ENCODE results near the gene HSD17B4. TPM values are rescaled to one million over a fixed set of nuclear protein-coding genes. Genes with fewer than 3 reads are reported as not detected.

Gene HSD17B4
- total RNA-seq (2016; rRNA removed; fragmentation: Illumina TruSeq; extraction: Trizol), result 399 and 508 TPM in 2 replicates
- 60.7 and 79.3 TPM in 2 replicates for total RNA-seq (2016; cell fraction: cytosol; rRNA removed; fragmentation: Illumina TruSeq; extraction: Trizol; ENCODE audit: low read depth)
- 397 and 512 TPM in 2 replicates for total RNA-seq (2016; cell fraction: insoluble cytoplasmic fraction; rRNA removed; fragmentation: Illumina TruSeq; extraction: Trizol)
- 102 and 119 TPM in 2 replicates for total RNA-seq (2016; cell fraction: membrane; rRNA removed; fragmentation: Illumina TruSeq; extraction: Trizol)
- 218 and 251 TPM in 2 replicates for total RNA-seq (2016; cell fraction: nucleus; rRNA removed; fragmentation: Illumina TruSeq; extraction: Trizol)
- polyA plus RNA-seq (2011; rRNA removed), result 163 and 178 TPM in 2 replicates
- 98.0 and 194 TPM in 2 replicates for polyA plus RNA-seq (2011; cell fraction: cytosol; rRNA removed)
- polyA plus RNA-seq (2011; cell fraction: nucleus; rRNA removed), result 119 and 175 TPM in 2 replicates
- 153 and 212 TPM in 2 replicates for polyA plus RNA-seq (2012)
- polyA plus RNA-seq (2016; cell fraction: cytosol; fragmentation: Illumina TruSeq; extraction: Trizol; ENCODE audit: low read depth), result 35.4 and 40.3 TPM in 2 replicates
- polyA plus RNA-seq (2016; cell fraction: insoluble cytoplasmic fraction; fragmentation: Illumina TruSeq; extraction: Trizol; ENCODE audit: low read depth), result 332 and 336 TPM in 2 replicates
- 57.1 and 67.7 TPM in 2 replicates for polyA plus RNA-seq (2016; cell fraction: membrane; fragmentation: Illumina TruSeq; extraction: Trizol; ENCODE audit: low read depth)
- 221 and 269 TPM in 2 replicates for polyA plus RNA-seq (2016; cell fraction: nucleus; fragmentation: Illumina TruSeq; extraction: Trizol; ENCODE audit: insufficient read depth, low read depth)
- polyA minus RNA-seq (2011; rRNA and poly(A)+ RNA removed; ENCODE audit: low replicate concordance), result 271 and 288 TPM in 2 replicates
- 117 and 147 TPM in 2 replicates for polyA minus RNA-seq (2011; cell fraction: cytosol; rRNA and poly(A)+ RNA removed)
- polyA minus RNA-seq (2011; cell fraction: nucleus; rRNA and poly(A)+ RNA removed), result 131 and 184 TPM in 2 replicates
- percentile 89 among the genes with signal in this experiment for Bru-seq, nascent RNA
- BruChase-seq, experiment 1, labeled RNA remaining after a 6-hour chase, result percentile 78 among the genes with signal in this experiment
- percentile 83 among the genes with signal in this experiment for BruChase-seq, experiment 2, labeled RNA remaining after a 2-hour chase
- long read RNA-seq, experiment 1, transcript HSD17B4-201 (24 exons, 2,685 nt), result major isoform, 70 of 134 reads
- long read RNA-seq, experiment 1, partial matches to known transcripts, result 22 of 134 reads
- long read RNA-seq, experiment 1, other reads (novel, unspliced or antisense), result 38 of 134 reads
- long read RNA-seq, experiment 2, transcript HSD17B4-201 (24 exons, 2,685 nt), result major isoform, 30 of 110 reads
- long read RNA-seq, experiment 2, partial matches to known transcripts, result 35 of 110 reads
- long read RNA-seq, experiment 2, other reads (novel, unspliced or antisense), result 37 of 110 reads

GRCh38 chr5:119452373-119453039 is at the start of gene HSD17B4:
HSD17B4 (plus strand) TSS chr5:119452497; CDS start chr5:119452576, 79 bp downstream.
- Histone ChIP-seq H3K9ac (ENCODE audit: insufficient read depth, low read depth, low read length) (peak within 1 kb of the TSS; percentile 99), H3K4me2 (ENCODE audit: low read depth, low read length) (peak within 1 kb of the TSS; percentile 81), H3K4me1 (ENCODE audit: insufficient read depth, low read length) (peaks cover 31% of the 10 kb centered on the region), H4K20me1 (ENCODE audit: insufficient read depth, low read length) (0 out of 2 replicates have a peak, but pooled peaks cover 3% of the 10 kb centered on the region), H3K79me2 (ENCODE audit: insufficient read depth, low read length) (peaks cover 34% of the 10 kb centered on the region), H3K36me3 (replicated peaks in 1 of 2; ENCODE audit: control insufficient read depth in 1 of 2, insufficient read depth in 2 of 2, low read length in 2 of 2) (0 out of 5 replicates have a peak, but pooled peaks cover 0 to 6% of the 10 kb centered on the region in 2 experiments), H3K27ac (ENCODE audit: extremely low read length, insufficient read depth, low read length) (peak within 1 kb of the TSS; percentile 100), H2AFZ (ENCODE audit: low read length) (peak within 1 kb of the TSS; percentile 67), H3K27me3 (ENCODE audit: control insufficient read depth in 1 of 2, insufficient read depth in 2 of 2, low read length in 2 of 2) (no peaks in the 10 kb centered on the region; a peak in 1 of 5 replicates), H3K9me3 (ENCODE audit: low read length) (no peaks in the 10 kb centered on the region), H3K4me3 (replicated peaks in 1 of 3; ENCODE audit: insufficient read depth in 1 of 3, low read depth in 2 of 3, low read length in 3 of 3) (peak within 1 kb of the TSS; percentile 89 to 98 (median 97))
- DNase-seq (ENCODE audit: low spot score) (peak; percentile 90), FAIRE-seq (peak; percentile 55), ATAC-seq (peak; percentile 94)
- 5% methylated on average over 9 of the region's 42 CpGs for WGBS (ENCODE audit: low lambda C conversion rate)
- in situ Hi-C loops (cut with HindIII; ENCODE audit: extremely low pct_ligation_motif_present, low pct_unique_long_range_greater_than_20kb), result loop anchor here (25.0 kb wide), 1 partner anchor 285 kb away; no protein-coding TSS in a partner anchor
- intact Hi-C loops (cut with micrococcal nuclease; ENCODE audit: unreplicated experiment), result loop anchor here (2.0 kb wide), 1 partner anchor 14 kb away; no protein-coding TSS in a partner anchor
- POLR2A ChIA-PET, result interaction anchor here (0.9 to 2.7 kb wide), 5 partner anchors 10 to 465 kb away, joined by 3 to 25 read pairs (median 3); partner anchors contain the start of gene DTWD2
- CTCF ChIA-PET (ENCODE audit: low intra/inter-chr PET ratio, low total read pairs), result no interaction called here
- BruUV-seq (replicated peaks), result TSS peak; percentile 93
- 0 out of 2 replicates have a peak, but pooled peaks have one; percentile 61 for TF ChIP-seq ZNF556 (CRISPR knock-in tag; IDR thresholded peaks at IDR 0.05; ENCODE audit: borderline replicate concordance)
- no peak for TF ChIP-seq ADNP (CRISPR knock-in tag; IDR thresholded peaks at IDR 0.05)
- TF ChIP-seq RCOR2 (CRISPR knock-in tag; IDR thresholded peaks at IDR 0.05), result peak; percentile 70
- no peak for TF ChIP-seq GTF2F1 (IDR thresholded peaks at IDR 0.05; ENCODE audit: low read length)
- TF ChIP-seq, protein P1, sequence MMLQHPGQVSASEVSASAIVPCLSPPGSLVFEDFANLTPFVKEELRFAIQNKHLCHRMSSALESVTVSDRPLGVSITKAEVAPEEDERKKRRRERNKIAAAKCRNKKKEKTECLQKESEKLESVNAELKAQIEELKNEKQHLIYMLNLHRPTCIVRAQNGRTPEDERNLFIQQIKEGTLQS (CRISPR knock-in tag; IDR thresholded peaks at IDR 0.05), result no peak
- TF ChIP-seq ATF7-NPFF (CRISPR knock-in tag; IDR thresholded peaks at IDR 0.05; ENCODE audit: low read depth), result peak; percentile 51
- peak; percentile 77 for TF ChIP-seq HCFC1 (IDR thresholded peaks at IDR 0.05; ENCODE audit: low read depth, low read length)
- TF ChIP-seq RBAK (CRISPR knock-in tag; IDR thresholded peaks at IDR 0.05), result no peak
- TF ChIP-seq ZNF3 (CRISPR knock-in tag; IDR thresholded peaks at IDR 0.05), result no peak
- TF ChIP-seq ZNF766 (CRISPR knock-in tag; IDR thresholded peaks at IDR 0.05; ENCODE audit: borderline replicate concordance), result no peak
- TF ChIP-seq STAT5B (CRISPR knock-in tag; IDR thresholded peaks at IDR 0.05), result no peak
- TF ChIP-seq SRF (IDR thresholded peaks at IDR 0.05; ENCODE audit: low read depth, low read length), result 0 out of 2 replicates have a peak, but pooled peaks have one; percentile 9
- TF ChIP-seq HOXD1 (CRISPR knock-in tag; IDR thresholded peaks at IDR 0.05), result no peak; the same call in 1 of the 2 replicates
- no peak for TF ChIP-seq ELF3 (CRISPR knock-in tag; IDR thresholded peaks at IDR 0.05)
- peak; percentile 98 for TF ChIP-seq ISL2 (CRISPR knock-in tag; IDR thresholded peaks at IDR 0.05)
- TF ChIP-seq ZNF547 (CRISPR knock-in tag; IDR thresholded peaks at IDR 0.05), result peak; percentile 84
- peak; percentile 43; the same call in 1 of the 2 replicates for TF ChIP-seq KAT2B (IDR thresholded peaks at IDR 0.05; ENCODE audit: borderline replicate concordance, low read depth, low read length)
- no peak for TF ChIP-seq ETV6 (CRISPR knock-in tag; conservative IDR thresholded peaks at IDR 0.05)
- TF ChIP-seq ZNF207 (IDR thresholded peaks at IDR 0.05; ENCODE audit: borderline replicate concordance), result no peak
- peak; percentile 92; the same call in 1 of the 2 replicates for TF ChIP-seq IRF9 (CRISPR knock-in tag; IDR thresholded peaks at IDR 0.05; ENCODE audit: borderline replicate concordance)
